ENCODE results near the gene ERP29. TPM values are rescaled to one million over a fixed set of nuclear protein-coding genes. Genes with fewer than 3 reads are reported as not detected.

The ERP29 gene
- total RNA-seq, 2 experiments from 2014 or later: 134 to 145 TPM

GRCh38 chr12:112046003-112046402 is 32.8 kb downstream of the ERP29 start:
- Mint-ChIP-seq H3K27me3 (ENCODE audit: low read depth) (no peaks in the 10 kb centered on the region), H3K27ac (no peak overlapping the region), H3K4me1 (ENCODE audit: low read depth) (no peaks in the 10 kb centered on the region), H3K4me3 (no peak overlapping the region), H3K36me3 (ENCODE audit: low read depth) (peaks cover 46% of the 10 kb centered on the region), H3K9me3 (ENCODE audit: insufficient read depth) (no peaks in the 10 kb centered on the region)
- DNase-seq (no peak), ATAC-seq (no peak)
- ChIA-PET CTCF (interaction anchor here (0.7 kb wide), 1 partner anchor 19 kb away, joined by 3 read pairs; no protein-coding TSS in a partner anchor), POLR2A (no interaction called here)

GRCh38 chr12:112049351-112049750 is 36.1 kb downstream of the ERP29 start:
- ATAC-seq (no peak), DNase-seq (no peak)
- CTCF ChIA-PET: interaction anchor here (0.6 to 1.6 kb wide), 4 partner anchors 12 to 51 kb away, joined by 3 to 5 read pairs (median 3); no protein-coding TSS in a partner anchor
- H3K27me3 Mint-ChIP-seq (ENCODE audit: low read depth): no peaks in the 10 kb centered on the region
- no peaks in the 10 kb centered on the region for H3K9me3 Mint-ChIP-seq (ENCODE audit: insufficient read depth)
- H3K27ac Mint-ChIP-seq: peak overlapping the region; percentile 3
- H3K36me3 Mint-ChIP-seq (ENCODE audit: low read depth): peaks cover 50% of the 10 kb centered on the region
- POLR2A ChIA-PET: no interaction called here
- H3K4me3 Mint-ChIP-seq: no peak overlapping the region
- H3K4me1 Mint-ChIP-seq (ENCODE audit: low read depth): peaks cover 5% of the 10 kb centered on the region

GRCh38 chr12:112061137-112061536 is 47.9 kb downstream of the ERP29 start:
- no peaks in the 10 kb centered on the region for H3K27me3 Mint-ChIP-seq (ENCODE audit: low read depth)
- ATAC-seq: no peak
- ChIA-PET POLR2A (interaction anchor here (0.6 kb wide), 1 partner anchor 36 kb away, joined by 3 read pairs; no protein-coding TSS in a partner anchor), CTCF (interaction anchor here (0.6 to 1.9 kb wide), 3 partner anchors 9 to 163 kb away, joined by 3 to 8 read pairs (median 3); no protein-coding TSS in a partner anchor)
- peaks cover 44% of the 10 kb centered on the region for H3K36me3 Mint-ChIP-seq (ENCODE audit: low read depth)
- no peaks in the 10 kb centered on the region for H3K9me3 Mint-ChIP-seq (ENCODE audit: insufficient read depth)
- H3K4me3 Mint-ChIP-seq: no peak overlapping the region
- no peaks in the 10 kb centered on the region for H3K4me1 Mint-ChIP-seq (ENCODE audit: low read depth)
- no peak overlapping the region for H3K27ac Mint-ChIP-seq
- DNase-seq: no peak

GRCh38 chr12:112063273-112063672 is 50.0 kb downstream of the ERP29 start:
- H3K4me1 Mint-ChIP-seq (ENCODE audit: low read depth): no peaks in the 10 kb centered on the region

GRCh38 chr12:112066566-112066965 is 53.3 kb downstream of the ERP29 start:
- ChIA-PET CTCF (interaction anchor here (0.9 to 1.8 kb wide), 5 partner anchors 14 to 321 kb away, joined by 3 to 6 read pairs (median 3); partner anchors contain the start of genes ERP29 and TMEM116), POLR2A (no interaction called here)
- H3K36me3 Mint-ChIP-seq (ENCODE audit: low read depth): peaks cover 49% of the 10 kb centered on the region
- H3K9me3 Mint-ChIP-seq (ENCODE audit: insufficient read depth): no peaks in the 10 kb centered on the region
- no peaks in the 10 kb centered on the region for H3K4me1 Mint-ChIP-seq (ENCODE audit: low read depth)
- DNase-seq: no peak
- peak overlapping the region; percentile 7 for H3K27ac Mint-ChIP-seq
- H3K4me3 Mint-ChIP-seq: no peak overlapping the region
- H3K27me3 Mint-ChIP-seq (ENCODE audit: low read depth): no peaks in the 10 kb centered on the region
- no peak for ATAC-seq

More at GRCh38 chr12:112063273-112063672, 50.0 kb downstream of the ERP29 start:
- no peak overlapping the region for H3K4me3 Mint-ChIP-seq
- ATAC-seq: no peak
- CTCF ChIA-PET: no interaction called here
- no peaks in the 10 kb centered on the region for H3K27me3 Mint-ChIP-seq (ENCODE audit: low read depth)
- H3K36me3 Mint-ChIP-seq (ENCODE audit: low read depth): peaks cover 46% of the 10 kb centered on the region
- H3K27ac Mint-ChIP-seq: no peak overlapping the region
- DNase-seq: no peak
- no peaks in the 10 kb centered on the region for H3K9me3 Mint-ChIP-seq (ENCODE audit: insufficient read depth)
- POLR2A ChIA-PET: no interaction called here

Small RNA genes within 50 kb of the gene (microRNA-seq; reads per million reads assigned to microRNA genes)
- not detected for gene MIR3657

Other genes with a start within 250 kb of the ERP29 start
- gene ALDH2, start 246.5 kb upstream of the ERP29 start, total RNA-seq: under 1 TPM; 0.29 to 0.31 TPM
- gene MAPKAPK5, start 171.2 kb upstream of the ERP29 start, total RNA-seq: 10 to 100 TPM; 49.5 to 59.9 TPM
- gene TMEM116, start 261 bp upstream of the ERP29 start, total RNA-seq: 10 to 100 TPM; 12.7 to 13.1 TPM
- 10 to 100 TPM; 27.5 to 31.2 TPM for gene NAA25, start 95.4 kb downstream of the ERP29 start, total RNA-seq
- 10 to 100 TPM; 54.6 to 55.9 TPM for gene TRAFD1, start 112.1 kb downstream of the ERP29 start, total RNA-seq